WI38 (cell line): ENCODE measurements around the gene SLC7A14.

Experiments
- H3K4me3 ChIP-seq: 2 replicates; pipeline ENCODE4 v1.5.1; 2011; ENCODE audit warnings: low read depth, mild to moderate bottlenecking, control low read depth, low read length
- CTCF ChIP-seq: IDR thresholded peaks from 2 replicates; pipeline ENCODE4 v1.5.1; 2012; ENCODE audit warnings: low read depth, mild to moderate bottlenecking, control low read depth, low read length

SLC7A14 gene

GRCh38 chr3:170471149-170471548 lies 114.7 kb downstream of the SLC7A14 start:
- peak overlapping the region; percentile 8; the same call in 1 of the 2 replicates for H3K4me3 ChIP-seq
- no peak for TF ChIP-seq CTCF

- peak overlapping the region; percentile 8; the same call in 1 of the 2 replicates for H3K4me3 ChIP-seq
- TF ChIP-seq CTCF: no peak
Measured at GRCh38 chr3:170470063-170471016, 115.5 kb downstream of the SLC7A14 start.

- no peak overlapping the region for H3K4me3 ChIP-seq
- TF ChIP-seq CTCF: no peak
Measured at GRCh38 chr3:170469151-170470062, 116.5 kb downstream of the SLC7A14 start.

- no peak overlapping the region for H3K4me3 ChIP-seq
- no peak for TF ChIP-seq CTCF
Measured at GRCh38 chr3:170467571-170468147, 118.2 kb downstream of the SLC7A14 start.

- no peak for TF ChIP-seq CTCF
- no peak overlapping the region for H3K4me3 ChIP-seq
Measured at GRCh38 chr3:170467007-170467406, 118.9 kb downstream of the SLC7A14 start.

- TF ChIP-seq CTCF: no peak
Measured at GRCh38 chr3:170465955-170466354, 119.9 kb downstream of the SLC7A14 start.

More at GRCh38 chr3:170465955-170466354, 119.9 kb downstream of the SLC7A14 start:
- no peak overlapping the region for H3K4me3 ChIP-seq
